Lower lobe of right lung (tissue), 2 donors: ENCODE data around the gene ILF3. TPM values are rescaled to one million over a fixed set of nuclear protein-coding genes. Genes with fewer than 3 reads are reported as not detected.
A peak's percentile ranks its signal among the peaks of the same experiment; 100 is the strongest.

Experiments used
- ATAC-seq, 2 donors: fragments of 200-7000 bp; cut with Tn5 transposase; one replicate each; pipeline ENCODE4 v1.9.1; 2020 to 2022; ENCODE audit warnings: mild to moderate bottlenecking in 2 of 2, moderate library complexity in 2 of 2
- DNase-seq: peaks from one replicate; pipeline ENCODE4 v3.0.0-alpha.2; 2020
- H3K27ac ChIP-seq: fragments of 200-600 bp; one replicate; pipeline ENCODE4 v1.8.0; 2022
- H3K27me3 ChIP-seq: fragments of 200-600 bp; one replicate; pipeline ENCODE4 v1.8.0; 2022; ENCODE audit warnings: low read depth
- H3K36me3 ChIP-seq: fragments of 200-600 bp; one replicate; pipeline ENCODE4 v1.8.0; 2022; ENCODE audit warnings: mild to moderate bottlenecking
- H3K4me1 ChIP-seq: fragments of 200-600 bp; one replicate; pipeline ENCODE4 v1.8.0; 2022
- H3K4me3 ChIP-seq: fragments of 200-600 bp; one replicate; pipeline ENCODE4 v1.8.0; 2022; ENCODE audit warnings: mild to moderate bottlenecking
- H3K9me3 ChIP-seq: fragments of 200-600 bp; one replicate; pipeline ENCODE4 v1.8.0; 2022
- CTCF ChIP-seq: fragments of 200-600 bp; IDR thresholded peaks from one replicate; pipeline ENCODE4 v1.8.0; 2022; ENCODE audit warnings: antibody characterized with exemption, mild to moderate bottlenecking
- intact Hi-C: fragments of 100-400 bp; cut with DNase I; formaldehyde crosslinking; loops from one replicate; pipeline ENCODE4 v1.11.0; 2022
- total RNA-seq: library from RNA; stranded (reverse); fragmentation: NEBNext Ultra II Directional; extraction: Animal tissue kit (Norgen Biotek cat#: 25700); gene quantifications from one replicate; pipeline ENCODE4 v1.2.1, GENCODE V29; 2021
- donor health status: DM: no; HTN: yes; CAD: no; lungs with severe emphysema.

The ILF3 gene
- total RNA-seq, 1 donor from 2014 or later: 175 TPM

- no peak for TF ChIP-seq CTCF
These were observed 5.8 kb upstream of the ILF3 start for GRCh38 chr19:10648360-10648759.

GRCh38 chr19:10651851-10652250, 2.3 kb upstream of the ILF3 start:
- Histone ChIP-seq H3K36me3 (no peaks in the 10 kb centered on the region), H3K4me1 (peaks cover 31% of the 10 kb centered on the region), H3K27me3 (no peaks in the 10 kb centered on the region), H3K9me3 (no peaks in the 10 kb centered on the region), H3K4me3 (no peak overlapping the region), H3K27ac (peak overlapping the region; percentile 98)
- intact Hi-C loops: no loop called here
- DNase-seq (no peak), ATAC-seq (no peak)
- no peak for TF ChIP-seq CTCF

More at GRCh38 chr19:10648360-10648759, 5.8 kb upstream of the ILF3 start:
- DNase-seq (no peak), ATAC-seq (peak; percentile 27 to 45)
- H3K4me1 ChIP-seq: peaks cover 29% of the 10 kb centered on the region
- no peak overlapping the region for H3K27ac ChIP-seq
- no peaks in the 10 kb centered on the region for H3K27me3 ChIP-seq
- intact Hi-C loops: loop anchor here (10.0 kb wide), 1 partner anchor 64 kb away; the partner anchor contains the start of gene AP1M2
- no peak overlapping the region for H3K4me3 ChIP-seq
- H3K9me3 ChIP-seq: no peaks in the 10 kb centered on the region
- peaks cover 11% of the 10 kb centered on the region for H3K36me3 ChIP-seq

- Histone ChIP-seq H3K4me3 (peak overlapping the region; percentile 77), H3K9me3 (no peaks in the 10 kb centered on the region), H3K27ac (peak overlapping the region; percentile 98), H3K4me1 (peaks cover 45% of the 10 kb centered on the region), H3K36me3 (peaks cover 12% of the 10 kb centered on the region), H3K27me3 (no peaks in the 10 kb centered on the region)
- ATAC-seq (peak in 1 of 2 donors; percentile 2), DNase-seq (no peak)
- no peak for TF ChIP-seq CTCF
- intact Hi-C loops: no loop called here
These were observed 739 bp upstream of the ILF3 start for GRCh38 chr19:10653482-10653731.

GRCh38 chr19:10654610-10655456, 687 bp downstream of the ILF3 start:
- intact Hi-C loops: no loop called here
- Histone ChIP-seq H3K9me3 (no peaks in the 10 kb centered on the region), H3K36me3 (peaks cover 13% of the 10 kb centered on the region), H3K27me3 (no peaks in the 10 kb centered on the region), H3K4me3 (peak overlapping the region; percentile 77), H3K27ac (peak overlapping the region; percentile 98), H3K4me1 (peaks cover 55% of the 10 kb centered on the region)
- no peak for TF ChIP-seq CTCF
- peak; percentile 67 for DNase-seq
- ATAC-seq: peak; percentile 31 to 49

- H3K4me3 ChIP-seq: peak overlapping the region; percentile 77
- H3K27me3 ChIP-seq: no peaks in the 10 kb centered on the region
- ATAC-seq (no peak), DNase-seq (no peak)
- H3K9me3 ChIP-seq: no peaks in the 10 kb centered on the region
- H3K36me3 ChIP-seq: peaks cover 13% of the 10 kb centered on the region
- H3K27ac ChIP-seq: peak overlapping the region; percentile 98
- no peak for TF ChIP-seq CTCF
- intact Hi-C loops: no loop called here
- peaks cover 64% of the 10 kb centered on the region for H3K4me1 ChIP-seq
These were observed 1.5 kb downstream of the ILF3 start for GRCh38 chr19:10655457-10656312.
